ENCODE data around the gene FOXL2.

Gene FOXL2

GRCh38 chr3:138945709-138946662 is 951 bp downstream of the FOXL2 start:
- no peak for DNase-seq (ENCODE audit: low read depth)

- DNase-seq (ENCODE audit: low read depth) = no peak
Measured at GRCh38 chr3:138944929-138945708, 1.8 kb downstream of the FOXL2 start.

- no peak for DNase-seq (ENCODE audit: low read depth)
Measured at GRCh38 chr3:138944654-138944928, 2.3 kb downstream of the FOXL2 start.

DNA sequence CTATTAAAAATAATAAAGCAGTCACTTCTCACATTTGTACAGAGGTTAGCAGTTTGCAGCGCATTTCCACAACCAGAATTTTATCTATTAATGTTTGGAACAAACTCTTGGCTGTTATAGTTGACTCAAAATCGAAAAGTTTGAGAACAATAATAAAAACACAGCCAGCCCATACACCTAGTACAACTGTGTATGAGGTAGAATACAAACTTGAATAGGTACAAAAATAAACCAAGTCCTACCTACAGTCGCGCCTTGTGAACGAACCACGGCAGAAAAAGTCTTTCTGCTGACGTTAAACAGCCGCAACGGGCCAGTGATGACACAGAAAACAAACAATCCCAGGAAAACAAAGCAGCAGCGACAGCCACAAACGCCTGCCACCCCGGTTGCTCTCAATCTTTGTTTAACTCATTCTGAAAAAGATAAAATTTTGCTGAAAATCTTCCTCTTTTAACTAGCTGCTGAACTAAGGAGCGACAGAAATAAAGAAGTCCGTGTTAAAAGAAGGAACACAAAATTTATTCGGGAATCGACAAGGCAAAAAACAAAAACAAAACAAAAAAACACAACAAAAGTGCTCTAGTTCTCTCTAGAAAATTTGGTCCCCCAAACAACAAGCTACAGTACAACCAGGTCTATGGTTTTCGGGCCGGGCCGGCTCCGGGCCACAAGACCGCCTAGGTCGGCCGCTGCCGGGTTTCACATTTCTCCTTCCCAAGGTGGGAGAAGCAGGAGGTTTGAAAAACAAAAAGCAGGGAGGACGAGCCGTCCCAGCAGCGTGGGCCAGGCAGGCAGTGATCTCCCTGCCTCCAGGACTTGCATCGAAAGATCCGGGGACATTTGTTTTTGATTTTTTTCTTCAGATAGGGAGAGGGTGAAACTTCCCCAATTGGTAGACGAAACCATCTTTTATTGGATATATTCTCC is 2.9 kb downstream of the FOXL2 start:
- no peak for DNase-seq (ENCODE audit: low read depth)

- no peak for DNase-seq (ENCODE audit: low read depth)
Measured at GRCh38 chr3:138942861-138943623, 3.9 kb downstream of the FOXL2 start.

DNA sequence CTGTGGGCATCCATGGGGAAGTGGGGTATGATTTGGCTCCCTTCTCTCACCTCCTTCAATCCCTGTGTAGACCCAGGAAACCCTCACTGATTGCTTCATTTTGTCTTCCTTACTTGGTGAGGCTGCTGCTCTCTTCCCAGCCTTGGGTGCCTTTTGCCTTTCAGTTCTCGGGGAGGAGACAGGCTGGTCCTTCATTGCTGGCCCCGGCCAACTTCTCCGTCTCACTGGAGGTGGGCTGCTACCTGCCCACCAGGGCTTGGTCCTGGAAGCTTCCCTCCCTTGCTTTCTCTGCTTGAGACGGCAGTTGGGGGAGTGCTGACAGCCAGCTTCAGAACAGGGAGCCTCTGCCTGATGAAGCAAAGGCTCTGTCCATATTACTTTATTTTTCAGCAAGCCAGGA is 4.7 kb downstream of the FOXL2 start:
- no peak for DNase-seq (ENCODE audit: low read depth)

DNA sequence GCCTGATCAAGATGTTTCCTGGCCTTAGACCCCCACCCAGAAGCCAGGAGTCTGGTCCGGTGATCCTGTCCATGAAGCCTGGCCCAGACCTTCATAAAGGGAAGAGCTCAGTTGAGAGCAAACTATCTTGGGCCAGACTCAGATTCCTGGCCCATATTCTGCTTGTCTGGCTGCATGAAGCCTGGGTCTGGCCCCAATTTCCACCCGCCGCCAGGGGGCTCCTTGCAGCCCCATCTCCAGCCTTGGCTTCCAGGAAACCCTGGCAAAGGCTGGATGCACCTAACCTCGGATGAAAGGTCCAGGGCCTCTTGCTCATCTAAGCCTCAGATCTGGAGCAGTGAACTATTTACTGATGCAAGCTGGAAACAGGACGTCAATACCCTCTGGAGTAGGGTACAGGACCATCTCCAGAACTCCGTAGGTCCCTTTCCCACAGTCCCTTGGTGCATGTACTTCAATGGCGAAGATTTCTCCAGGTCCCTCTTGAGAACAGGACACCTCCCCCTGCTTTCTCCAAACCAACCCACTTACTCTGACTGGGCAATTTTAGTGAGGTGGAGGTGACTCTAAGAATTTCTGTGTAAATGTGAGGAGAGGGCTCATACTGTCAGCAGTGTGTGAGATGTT is 5.6 kb downstream of the FOXL2 start:
- peak; percentile 74 for DNase-seq (ENCODE audit: low read depth)

GRCh38 chr3:138940446-138940845 is 6.5 kb downstream of the FOXL2 start:
- no peak for DNase-seq (ENCODE audit: low read depth)

DNA sequence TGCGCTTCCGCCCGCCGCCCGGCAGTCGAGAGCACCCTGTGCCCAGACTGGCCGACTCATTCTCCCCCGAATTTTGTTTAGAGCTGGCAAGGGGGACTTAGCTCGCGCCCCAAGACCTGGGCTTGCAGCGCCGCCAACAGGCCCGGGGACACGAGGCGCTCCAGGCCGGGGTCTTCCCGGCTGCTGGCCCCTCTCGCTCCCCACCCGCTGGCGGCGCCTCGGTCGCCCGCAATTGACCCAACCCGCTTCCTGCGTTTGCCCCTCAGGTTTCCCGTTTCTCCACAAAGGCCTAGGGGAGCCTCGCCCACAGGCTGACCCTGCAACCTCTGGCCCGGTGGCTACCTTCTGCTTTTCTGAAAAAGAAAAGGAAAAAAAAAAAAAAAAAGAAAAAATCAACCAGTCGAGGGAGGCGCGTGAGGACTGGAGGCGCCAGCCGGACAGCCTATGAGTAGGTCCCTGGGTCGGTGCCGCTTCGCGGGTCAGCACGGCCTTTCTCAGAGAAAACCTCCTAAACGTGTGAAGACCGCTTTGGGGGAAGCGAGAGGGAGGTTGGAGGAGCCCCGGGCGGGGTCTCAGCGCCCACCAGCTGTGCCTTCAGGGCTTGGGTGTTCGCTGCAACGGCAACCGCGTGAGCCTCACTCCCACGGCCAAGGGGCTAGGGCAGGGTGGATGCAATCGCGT is 7.2 kb downstream of the FOXL2 start:
- no peak for DNase-seq (ENCODE audit: low read depth)

DNA sequence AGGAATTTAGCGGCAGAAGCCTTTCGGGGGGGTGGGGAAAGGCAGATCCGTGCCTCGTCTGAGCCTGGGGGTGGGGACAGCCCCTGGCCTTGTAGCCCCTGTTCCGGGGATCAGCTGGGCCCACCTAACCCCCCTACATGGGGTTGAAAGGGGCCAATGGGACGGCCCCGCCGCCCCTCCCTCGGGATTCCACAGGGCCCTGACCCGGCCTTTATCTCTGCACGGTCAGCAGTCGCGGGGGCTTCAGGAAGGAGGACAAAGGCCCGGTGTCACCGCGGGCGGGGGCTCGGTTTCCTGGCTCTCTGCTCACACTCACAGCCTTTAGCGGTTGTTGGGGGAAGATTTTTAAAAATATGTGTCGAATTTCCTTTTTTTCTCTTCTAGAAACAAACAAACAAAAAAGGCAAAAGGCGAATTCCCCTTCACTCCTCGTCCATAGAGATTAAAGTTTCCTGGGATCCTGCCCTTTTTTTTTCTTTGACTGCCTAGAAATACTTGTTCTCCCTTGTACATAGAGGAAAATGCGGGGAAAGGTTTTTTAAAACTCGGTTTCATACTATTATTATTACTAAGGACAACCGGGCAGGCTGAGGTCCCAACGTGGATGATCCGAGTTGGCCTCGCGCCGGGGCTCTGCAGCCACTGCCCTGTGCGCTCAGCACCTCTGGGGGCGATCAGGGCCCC is 7.9 kb downstream of the FOXL2 start:
- no peak for DNase-seq (ENCODE audit: low read depth)

GRCh38 chr3:138938056-138938876 is 8.7 kb downstream of the FOXL2 start:
- no peak for DNase-seq (ENCODE audit: low read depth)

- DNase-seq (ENCODE audit: low read depth) = no peak
Measured at GRCh38 chr3:138937690-138938055, 9.3 kb downstream of the FOXL2 start.

DNA sequence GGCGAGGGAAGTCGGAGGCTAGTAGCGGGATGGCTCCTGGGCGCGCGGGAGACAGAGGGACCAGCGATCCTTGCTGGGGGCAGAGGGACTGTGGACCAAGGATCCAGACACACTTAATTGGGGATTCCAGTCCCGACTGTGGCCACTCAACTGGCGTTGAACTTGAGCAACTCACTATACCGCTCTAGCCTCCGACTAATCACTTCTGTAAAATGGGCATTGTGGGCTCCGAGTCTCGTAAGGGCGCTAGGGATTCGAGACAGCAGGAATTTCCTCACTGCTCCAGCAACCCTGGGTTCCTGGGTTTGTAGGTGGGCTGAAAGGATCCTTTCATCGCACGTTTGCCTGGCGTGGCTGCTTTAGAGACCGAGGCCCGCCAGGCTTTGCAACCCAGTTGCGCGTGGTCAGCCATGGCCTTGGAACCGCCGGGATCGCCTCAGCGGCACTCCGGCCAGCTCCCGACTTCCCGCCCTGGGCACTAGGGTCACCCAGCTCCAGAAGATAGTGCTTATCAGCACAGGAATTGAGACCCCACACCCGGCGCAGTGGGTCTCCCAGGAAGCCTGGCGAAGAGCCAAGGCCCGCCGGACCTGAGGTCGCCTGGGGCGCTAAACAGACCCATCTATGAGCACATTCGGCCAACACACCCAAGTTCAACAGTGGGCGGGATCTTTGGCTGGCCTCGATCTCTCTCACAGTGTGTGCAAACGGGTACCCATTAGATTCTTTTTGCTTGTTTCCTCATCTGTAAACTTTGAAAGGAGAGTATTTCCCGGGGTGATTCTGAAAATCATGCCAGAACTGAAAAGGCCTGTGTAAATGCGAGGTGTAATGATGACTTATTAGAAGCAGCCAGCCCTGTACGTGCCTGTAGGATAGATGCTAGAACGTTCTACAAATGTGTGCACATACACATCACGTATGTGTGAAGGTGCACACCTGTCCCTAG is 9.9 kb downstream of the FOXL2 start:
- no peak for DNase-seq (ENCODE audit: low read depth)

DNA sequence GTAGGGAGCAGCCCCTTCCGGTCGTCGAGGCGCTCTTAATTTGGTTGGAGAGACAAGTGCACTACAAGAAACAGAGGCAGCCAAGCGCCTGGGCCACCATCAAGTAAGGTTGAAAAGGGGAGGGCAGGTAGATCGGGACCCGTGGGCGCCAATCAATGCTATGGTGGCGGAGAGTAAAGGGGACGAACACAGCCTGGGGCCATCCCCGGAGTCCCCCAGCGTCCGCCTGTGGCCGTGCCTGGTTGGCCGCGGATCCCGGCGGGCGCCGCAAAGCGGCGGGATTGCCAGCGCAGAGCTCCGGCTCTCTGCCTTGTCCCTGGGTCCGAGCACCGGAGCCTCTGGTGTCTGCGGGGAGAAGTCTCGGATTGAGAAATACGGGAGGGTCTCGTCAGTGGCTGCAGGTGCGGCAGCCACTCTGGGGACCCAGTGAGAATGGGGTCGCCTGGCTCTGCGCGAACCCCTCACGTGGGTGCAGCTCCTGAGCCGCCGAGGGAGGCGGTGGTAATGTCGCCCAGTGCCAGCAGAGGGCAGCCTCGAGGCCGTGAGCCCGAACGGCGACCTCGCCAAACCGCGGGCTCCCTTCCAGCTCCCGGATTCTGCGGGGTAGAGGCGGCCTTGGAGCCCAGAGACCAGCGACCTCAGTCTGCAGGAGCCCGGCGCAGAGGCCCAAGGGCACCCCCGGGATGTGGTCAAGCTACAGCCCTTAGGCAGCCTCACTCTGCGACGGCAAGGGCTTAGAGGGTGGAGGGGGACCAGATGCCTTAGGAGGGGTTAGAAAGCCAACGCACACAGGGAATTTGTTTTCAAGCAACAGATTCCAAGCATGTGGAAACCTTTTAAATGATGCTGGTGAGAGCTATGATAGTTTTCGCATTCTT is 10.8 kb downstream of the FOXL2 start:
- DNase-seq (ENCODE audit: low read depth) = peak; percentile 68

DNA sequence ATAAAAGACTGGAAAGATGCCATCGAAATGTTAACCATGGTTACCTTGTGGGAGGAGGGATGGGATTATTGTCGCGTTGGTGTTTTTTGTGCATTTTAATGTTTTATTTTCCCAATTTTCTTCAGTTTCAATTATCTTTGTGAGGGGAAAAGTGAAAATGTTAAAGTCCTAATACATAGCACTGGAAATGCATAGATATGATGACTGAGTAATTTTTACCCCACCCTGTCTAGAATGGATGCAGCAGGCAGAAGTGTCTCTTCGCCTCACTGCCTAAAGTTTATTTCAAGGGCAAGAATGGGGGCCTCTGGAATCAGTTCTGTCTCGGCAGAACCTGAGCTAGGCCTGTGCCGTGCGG is 11.5 kb downstream of the FOXL2 start:
- DNase-seq (ENCODE audit: low read depth) = no peak

DNA sequence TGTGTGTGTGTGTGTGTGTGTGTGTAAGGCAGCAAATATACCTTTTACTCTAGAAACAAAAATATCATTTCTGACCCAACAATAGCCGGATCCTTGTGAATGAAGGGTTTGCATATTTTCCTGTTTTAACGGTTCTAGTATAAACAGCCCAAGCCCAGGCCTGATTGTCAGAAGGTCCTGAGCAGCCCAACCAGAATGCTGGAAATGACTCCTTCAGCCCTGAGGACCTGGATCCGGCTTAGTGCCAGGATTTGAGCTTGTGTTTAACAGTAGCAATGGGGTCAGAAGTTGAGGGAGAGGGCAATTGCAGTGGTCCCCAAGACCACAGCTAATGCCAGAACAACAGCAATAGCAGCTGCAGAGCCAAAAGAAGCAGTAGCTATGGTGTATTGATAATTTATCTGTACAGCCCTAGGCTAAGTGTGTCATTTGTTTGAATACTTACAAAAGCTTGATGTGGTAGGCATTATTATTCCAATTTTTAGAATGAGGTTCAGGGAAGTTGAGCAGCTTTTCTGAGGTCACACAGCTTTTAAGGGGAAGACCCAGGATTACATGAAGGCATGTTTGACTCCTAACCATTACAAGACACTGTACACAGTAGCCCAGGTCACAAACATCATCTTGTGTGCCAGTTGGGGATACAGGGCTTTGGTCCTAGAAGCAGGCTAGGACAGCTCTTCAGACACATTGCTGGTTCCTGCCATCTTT is 12.8 kb downstream of the FOXL2 start:
- no peak for DNase-seq (ENCODE audit: low read depth)

Measured in fibroblast of the conjunctiva (primary cell).